Measurements from ENCODE around the gene TYK2. TPM values are rescaled to one million over a fixed set of nuclear protein-coding genes. Genes with fewer than 3 reads are reported as not detected.

The TYK2 gene
- total RNA-seq, 4 donors from 2014 or later: 50.5 to 71.6 (median 65.9) TPM

GRCh38 chr19:10395003-10395402 is 14.6 kb upstream of the TYK2 start:
- 87% methylated on average over 12 of the region's 12 CpGs for WGBS
- intact Hi-C loops (cut with DNase I): no loop called here
- Histone ChIP-seq H3K4me3 (no peak overlapping the region), H3K27ac (replicated peaks in 1 of 4) (no peak overlapping the region), H3K4me1 (peaks cover 11 to 27% (median 24%) of the 10 kb centered on the region in 4 donors), H3K9me3 (no peaks in the 10 kb centered on the region), H3K36me3 (peaks cover 44 to 81% (median 58%) of the 10 kb centered on the region in 4 donors), H3K27me3 (no peaks in the 10 kb centered on the region)
- DNase-seq (ENCODE audit: extremely low spot score): no peak
- TF ChIP-seq CTCF (IDR thresholded peaks at IDR 0.05) (no peak), EP300 (IDR thresholded peaks at IDR 0.05) (no peak), POLR2A (IDR thresholded peaks at IDR 0.05; ENCODE audit: low read depth) (no peak), POLR2AphosphoS5 (IDR thresholded peaks at IDR 0.05) (no peak)

- no peak overlapping the region for H3K27ac ChIP-seq (replicated peaks in 1 of 4)
- H3K9me3 ChIP-seq: no peaks in the 10 kb centered on the region
- intact Hi-C loops (cut with DNase I): no loop called here
- H3K27me3 ChIP-seq: no peaks in the 10 kb centered on the region
- no peak for DNase-seq (ENCODE audit: extremely low spot score)
- H3K4me1 ChIP-seq: peaks cover 7 to 19% (median 15%) of the 10 kb centered on the region in 4 donors
- WGBS: 94% methylated on average over 19 of the region's 24 CpGs
- H3K36me3 ChIP-seq: peaks cover 44 to 74% (median 58%) of the 10 kb centered on the region in 4 donors
- TF ChIP-seq POLR2A (IDR thresholded peaks at IDR 0.05; ENCODE audit: low read depth) (no peak), POLR2AphosphoS5 (IDR thresholded peaks at IDR 0.05) (no peak), EP300 (IDR thresholded peaks at IDR 0.05) (no peak), CTCF (IDR thresholded peaks at IDR 0.05) (no peak)
- H3K4me3 ChIP-seq: no peak overlapping the region
Measured at GRCh38 chr19:10393137-10393536, 12.8 kb upstream of the TYK2 start.

GRCh38 chr19:10392120-10392519 is 11.7 kb upstream of the TYK2 start:
- Histone ChIP-seq H3K9me3 (no peaks in the 10 kb centered on the region), H3K27ac (replicated peaks in 1 of 4) (no peak overlapping the region), H3K27me3 (peaks cover 0 to 3% (median 0%) of the 10 kb centered on the region in 4 donors), H3K36me3 (peaks cover 44 to 66% (median 58%) of the 10 kb centered on the region in 4 donors), H3K4me1 (peaks cover 0 to 9% (median 7%) of the 10 kb centered on the region in 4 donors), H3K4me3 (no peak overlapping the region)
- no peak for DNase-seq (ENCODE audit: extremely low spot score)
- intact Hi-C loops (cut with DNase I): no loop called here
- WGBS: 84% methylated on average over 6 of the region's 6 CpGs
- TF ChIP-seq POLR2AphosphoS5 (IDR thresholded peaks at IDR 0.05) (no peak), POLR2A (IDR thresholded peaks at IDR 0.05; ENCODE audit: low read depth) (no peak), EP300 (IDR thresholded peaks at IDR 0.05) (no peak), CTCF (IDR thresholded peaks at IDR 0.05) (no peak)

GRCh38 chr19:10390652-10391286 is 10.4 kb upstream of the TYK2 start:
- no peak overlapping the region for H3K4me3 ChIP-seq
- H3K4me1 ChIP-seq: peaks cover 0 to 8% (median 7%) of the 10 kb centered on the region in 4 donors
- no peak overlapping the region for H3K27ac ChIP-seq (replicated peaks in 1 of 4)
- 22% methylated on average over 5 of the region's 9 CpGs for WGBS
- H3K36me3 ChIP-seq: peaks cover 40 to 53% (median 51%) of the 10 kb centered on the region in 4 donors
- H3K9me3 ChIP-seq: no peaks in the 10 kb centered on the region
- intact Hi-C loops (cut with DNase I): loop anchor here (1.0 kb wide), 1 partner anchor 121 kb away; no protein-coding TSS in a partner anchor
- TF ChIP-seq EP300 (IDR thresholded peaks at IDR 0.05): no peak
- TF ChIP-seq CTCF (IDR thresholded peaks at IDR 0.05): peak; percentile 74 to 86 (median 82)
- peak; percentile 17 to 32 for TF ChIP-seq POLR2AphosphoS5 (IDR thresholded peaks at IDR 0.05)
- no peak for TF ChIP-seq POLR2A (IDR thresholded peaks at IDR 0.05; ENCODE audit: low read depth)
- H3K27me3 ChIP-seq: peaks cover 0 to 3% (median 0%) of the 10 kb centered on the region in 4 donors
- DNase-seq (ENCODE audit: extremely low spot score): no peak
